ENCODE measurements around the gene SLC52A3.
A peak's percentile ranks its signal among the peaks of the same experiment; 100 is the strongest.

The SLC52A3 gene

GRCh38 chr20:776165-776564, 7.9 kb upstream of the SLC52A3 start:
- FAIRE-seq (no peak), DNase-seq (ENCODE audit: insufficient read length, low spot score) (no peak)
- TF ChIP-seq POLR2A (IDR thresholded peaks at IDR 0.05; ENCODE audit: low read depth, low read length), result no peak

GRCh38 chr20:775679-776135, 7.4 kb upstream of the SLC52A3 start:
- FAIRE-seq (no peak), DNase-seq (ENCODE audit: insufficient read length, low spot score) (no peak)
- no peak for TF ChIP-seq POLR2A (IDR thresholded peaks at IDR 0.05; ENCODE audit: low read depth, low read length)

DNA sequence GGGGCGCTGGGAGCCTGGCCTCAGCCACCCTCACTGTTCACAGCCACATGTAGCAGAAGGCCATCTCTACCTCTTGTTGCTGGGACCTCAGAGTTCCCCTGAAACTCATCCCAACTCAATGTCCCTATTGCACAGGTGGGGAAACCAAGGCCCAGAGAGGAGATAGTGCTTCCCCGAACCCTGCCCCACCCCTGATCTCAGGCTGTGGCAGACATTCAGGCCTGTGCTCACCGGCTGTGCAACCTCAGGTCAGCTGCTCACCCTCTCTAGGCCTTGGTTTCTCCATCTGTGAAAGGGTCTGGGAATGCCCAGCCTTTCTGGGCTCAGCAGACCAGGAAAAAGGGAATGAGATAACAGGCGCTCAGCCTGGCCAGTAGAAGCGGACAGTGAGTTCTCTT, 6.4 kb upstream of the SLC52A3 start:
- DNase-seq (ENCODE audit: insufficient read length, low spot score), result no peak
- no peak for TF ChIP-seq POLR2A (IDR thresholded peaks at IDR 0.05; ENCODE audit: low read depth, low read length)
- no peak for FAIRE-seq

DNA sequence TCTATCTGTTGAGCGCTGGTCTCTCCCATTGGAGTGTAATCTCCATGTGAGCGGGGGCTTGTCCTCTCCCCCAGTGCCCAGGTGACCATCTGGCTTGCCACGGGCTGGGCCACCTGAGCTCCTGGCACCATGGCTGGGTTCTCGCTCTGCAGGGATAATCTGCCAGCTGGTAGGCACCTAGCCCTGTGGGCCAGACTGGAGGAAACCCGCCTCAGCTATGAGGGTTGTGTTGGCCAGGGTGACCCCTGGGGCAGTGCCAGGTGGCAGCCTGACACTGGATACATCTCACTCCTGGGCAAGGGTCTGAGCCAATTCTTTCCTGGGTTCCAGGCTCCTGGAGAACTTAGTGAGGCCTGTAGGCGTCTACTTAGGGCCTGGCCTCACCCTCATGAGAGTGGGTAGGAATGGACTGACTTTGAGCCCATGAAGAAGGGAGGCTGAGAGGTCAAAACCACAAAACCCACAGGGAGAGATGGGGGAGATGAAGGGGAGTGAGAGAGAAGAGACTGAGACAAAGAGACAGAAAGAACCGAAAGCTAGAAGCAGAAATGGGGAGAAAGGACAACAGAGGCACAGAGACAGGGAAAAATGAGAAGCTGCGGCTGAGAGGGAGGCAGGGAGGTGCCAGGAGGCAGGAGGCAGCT, 5.8 kb upstream of the SLC52A3 start:
- FAIRE-seq, result no peak
- no peak for DNase-seq (ENCODE audit: insufficient read length, low spot score)
- no peak for TF ChIP-seq POLR2A (IDR thresholded peaks at IDR 0.05; ENCODE audit: low read depth, low read length)

DNA sequence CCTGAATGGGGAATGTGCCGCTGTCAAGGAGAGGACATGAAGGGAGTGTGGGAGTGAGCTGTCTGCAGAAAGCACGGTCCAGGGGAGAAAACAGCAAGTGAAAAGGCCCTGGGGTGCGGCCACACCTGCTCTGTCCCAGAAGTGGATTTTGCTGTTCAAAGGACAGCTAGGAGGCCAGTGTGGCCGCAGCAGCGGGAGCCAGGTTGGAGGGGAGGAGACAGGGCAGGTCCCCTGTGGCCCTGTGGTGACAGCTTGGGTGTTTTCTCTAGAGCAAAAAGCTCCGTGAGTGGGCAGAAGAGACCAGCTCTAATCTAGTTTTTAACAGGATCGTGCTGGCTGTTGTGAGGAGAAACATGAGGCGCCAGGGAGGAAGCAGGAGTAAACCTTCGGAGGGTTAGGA, 4.5 kb upstream of the SLC52A3 start:
- DNase-seq (ENCODE audit: insufficient read length, low spot score), result no peak
- TF ChIP-seq POLR2A (IDR thresholded peaks at IDR 0.05; ENCODE audit: low read depth, low read length), result no peak
- no peak for FAIRE-seq

GRCh38 chr20:771741-772464, 3.6 kb upstream of the SLC52A3 start:
- FAIRE-seq, result no peak
- no peak for DNase-seq (ENCODE audit: insufficient read length, low spot score)
- no peak for TF ChIP-seq POLR2A (IDR thresholded peaks at IDR 0.05; ENCODE audit: low read depth, low read length)

DNA sequence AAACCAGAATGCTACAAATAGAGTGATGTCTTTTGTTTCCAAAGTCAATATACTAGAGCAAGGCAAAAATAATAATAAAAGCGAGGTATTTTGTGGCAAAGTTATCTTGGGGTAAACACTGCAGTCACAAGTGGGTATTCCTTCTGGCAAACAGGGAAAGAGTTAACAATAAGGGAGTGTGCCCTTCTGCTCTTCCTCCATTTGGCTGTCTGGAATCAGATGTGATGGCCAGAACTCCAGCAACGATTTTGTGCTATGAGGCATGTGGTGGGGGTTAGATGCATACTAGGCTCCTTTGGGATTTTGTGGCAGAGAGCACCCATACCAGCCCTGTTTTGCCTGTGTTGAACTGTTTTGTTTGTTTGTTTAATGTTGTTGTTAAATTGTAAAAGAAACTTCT, 2.4 kb upstream of the SLC52A3 start:
- no peak for DNase-seq (ENCODE audit: insufficient read length, low spot score)
- no peak for FAIRE-seq
- no peak for TF ChIP-seq POLR2A (IDR thresholded peaks at IDR 0.05; ENCODE audit: low read depth, low read length)

- no peak for TF ChIP-seq POLR2A (IDR thresholded peaks at IDR 0.05; ENCODE audit: low read depth, low read length)
- FAIRE-seq (no peak), DNase-seq (ENCODE audit: insufficient read length, low spot score) (no peak)
Observed at GRCh38 chr20:766906-767305, 1.4 kb downstream of the SLC52A3 start.

DNA sequence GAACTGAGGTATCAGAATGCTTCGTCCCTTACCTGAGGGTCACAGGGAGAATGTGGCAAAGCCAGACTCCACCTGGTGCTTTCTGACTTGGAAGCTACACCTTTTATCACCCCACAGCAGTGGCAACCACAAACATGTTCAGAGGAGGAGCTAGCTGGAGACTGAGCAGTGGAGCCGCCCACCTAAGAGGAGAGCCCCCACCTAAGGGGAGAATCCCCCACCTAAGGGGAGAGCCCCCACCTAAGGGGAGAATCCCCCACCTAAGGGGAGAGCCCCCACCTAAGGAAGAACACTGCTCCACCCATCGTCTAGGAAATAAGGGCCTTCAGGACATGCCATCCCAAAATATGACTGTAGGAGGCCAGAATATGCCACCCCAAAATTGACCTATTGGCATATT, 4.0 kb downstream of the SLC52A3 start:
- no peak for TF ChIP-seq POLR2A (IDR thresholded peaks at IDR 0.05; ENCODE audit: low read depth, low read length)
- FAIRE-seq, result no peak
- no peak for DNase-seq (ENCODE audit: insufficient read length, low spot score)

DNA sequence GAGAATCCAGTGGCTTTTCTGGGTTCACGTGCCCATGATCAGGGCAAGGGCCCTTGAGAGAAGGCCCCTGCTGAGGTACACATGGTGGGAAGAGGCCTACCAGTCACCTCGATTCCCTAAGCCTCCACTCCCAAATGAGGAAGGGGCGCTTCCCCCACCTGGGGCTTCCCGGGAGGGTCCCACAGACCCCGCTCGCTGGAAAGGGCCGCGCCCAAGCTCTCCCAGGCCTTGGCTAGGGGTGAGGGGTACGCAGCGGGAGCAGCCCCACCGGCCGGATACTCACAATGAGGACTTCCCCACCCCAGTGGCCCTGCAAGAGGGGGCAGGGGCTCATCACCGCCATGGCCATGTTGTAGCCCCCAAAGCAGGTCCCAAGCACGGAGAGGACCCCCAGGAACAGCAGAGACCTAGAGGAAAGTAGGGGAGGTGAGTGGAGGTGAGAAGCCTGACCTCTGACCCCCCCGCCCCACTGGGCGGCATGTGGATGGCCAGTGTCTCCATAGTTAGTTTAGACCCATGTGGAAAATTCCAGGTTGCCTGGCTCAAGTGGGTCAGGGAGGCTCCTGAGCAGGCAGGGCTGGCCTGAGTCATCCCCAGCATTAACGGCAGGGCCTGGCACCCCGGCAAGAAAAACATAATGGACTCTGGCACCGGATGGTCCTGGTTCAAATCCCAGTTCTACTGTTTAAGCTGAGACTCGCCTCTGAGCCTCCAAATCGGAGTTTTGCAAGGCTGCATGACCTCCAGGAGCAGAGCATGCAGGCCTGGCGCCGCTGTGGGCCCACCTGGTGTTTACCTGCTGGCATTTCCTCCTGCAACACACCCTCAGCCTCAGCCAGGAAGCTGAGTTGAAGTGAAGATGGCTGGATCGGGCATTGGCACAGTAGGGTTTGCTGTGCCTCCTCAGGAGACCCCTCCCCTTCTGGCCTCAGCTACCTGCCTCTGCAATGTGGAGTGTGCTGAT, 6.6 kb downstream of the SLC52A3 start:
- no peak for TF ChIP-seq POLR2A (IDR thresholded peaks at IDR 0.05; ENCODE audit: low read depth, low read length)
- no peak for FAIRE-seq
- peak; percentile 39 for DNase-seq (ENCODE audit: insufficient read length, low spot score)

DNA sequence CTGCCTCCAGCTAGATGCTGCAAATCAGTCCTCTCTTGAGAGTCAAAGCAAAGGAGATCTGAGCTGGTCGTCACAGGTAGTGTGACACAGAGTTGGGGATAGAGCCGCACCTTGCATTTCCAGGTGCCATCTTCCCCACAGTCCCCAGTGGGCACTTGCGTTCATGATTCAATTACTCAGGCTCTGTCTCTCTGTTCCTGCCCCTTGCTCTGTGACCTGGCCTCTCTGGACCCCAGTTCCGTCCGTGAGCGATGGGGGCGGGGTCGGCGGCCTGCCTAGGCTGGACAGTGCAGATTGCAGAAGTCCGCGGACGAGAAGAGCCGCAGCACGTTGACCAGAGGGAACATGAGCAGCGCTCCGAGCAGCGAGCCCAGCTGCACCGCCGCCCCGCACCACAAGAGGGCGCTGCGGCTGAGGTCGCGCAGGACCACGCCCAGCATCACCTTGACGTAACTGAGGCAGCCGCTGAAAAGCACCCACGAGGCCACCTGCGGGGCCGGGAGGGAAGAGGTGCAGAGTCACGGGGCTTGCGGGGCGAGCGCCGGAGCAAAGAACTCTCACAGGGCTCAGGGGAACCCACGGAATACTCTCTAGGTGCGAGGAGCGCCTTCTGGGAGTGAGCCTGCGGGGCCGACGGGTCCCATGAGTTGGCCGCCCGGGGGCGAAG, 7.4 kb downstream of the SLC52A3 start:
- no peak for FAIRE-seq
- DNase-seq (ENCODE audit: insufficient read length, low spot score), result no peak
- TF ChIP-seq POLR2A (IDR thresholded peaks at IDR 0.05; ENCODE audit: low read depth, low read length), result no peak

DNA sequence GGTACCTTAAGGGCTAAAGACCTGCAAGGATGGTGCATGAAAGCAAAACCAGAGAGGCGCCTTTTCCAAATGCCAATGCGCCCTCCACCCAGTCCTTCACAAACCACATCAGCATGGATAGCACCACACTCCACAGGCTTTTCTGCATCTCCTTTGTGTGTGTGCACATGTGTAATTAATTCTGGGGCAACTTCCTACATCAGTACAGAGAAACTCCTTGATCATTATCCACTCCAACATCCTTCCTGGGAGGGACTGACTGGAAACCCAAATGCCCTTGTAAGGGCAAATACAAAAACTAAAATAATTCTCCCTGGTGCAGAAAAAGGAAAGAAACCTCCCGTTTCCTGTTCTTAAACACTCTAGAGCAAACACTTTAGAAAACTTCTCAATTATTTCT, 10.8 kb downstream of the SLC52A3 start:
- no peak for TF ChIP-seq POLR2A (IDR thresholded peaks at IDR 0.05; ENCODE audit: low read depth, low read length)
- no peak for FAIRE-seq
- DNase-seq (ENCODE audit: insufficient read length, low spot score), result no peak

DNA sequence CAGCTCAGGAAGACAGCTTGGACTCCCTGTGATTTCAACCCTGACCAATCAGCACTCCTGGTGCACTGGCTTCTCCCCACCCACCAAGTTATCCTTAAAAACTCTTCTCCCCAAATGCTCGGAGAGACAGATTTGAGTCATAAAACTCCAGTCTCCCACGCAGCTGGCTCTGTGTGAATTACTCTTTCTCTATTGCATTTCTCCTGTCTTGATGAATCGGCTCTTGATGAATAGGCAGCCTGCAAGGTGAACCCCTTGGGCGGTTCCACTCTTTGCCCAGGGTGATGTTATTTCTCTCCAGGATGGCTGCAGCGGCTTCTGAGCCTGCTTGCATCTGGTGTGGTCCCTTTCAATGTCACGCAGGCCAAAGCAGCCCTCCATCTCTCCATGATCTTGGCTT, 12.4 kb downstream of the SLC52A3 start:
- no peak for FAIRE-seq
- no peak for DNase-seq (ENCODE audit: insufficient read length, low spot score)
- no peak for TF ChIP-seq POLR2A (IDR thresholded peaks at IDR 0.05; ENCODE audit: low read depth, low read length)

DNA sequence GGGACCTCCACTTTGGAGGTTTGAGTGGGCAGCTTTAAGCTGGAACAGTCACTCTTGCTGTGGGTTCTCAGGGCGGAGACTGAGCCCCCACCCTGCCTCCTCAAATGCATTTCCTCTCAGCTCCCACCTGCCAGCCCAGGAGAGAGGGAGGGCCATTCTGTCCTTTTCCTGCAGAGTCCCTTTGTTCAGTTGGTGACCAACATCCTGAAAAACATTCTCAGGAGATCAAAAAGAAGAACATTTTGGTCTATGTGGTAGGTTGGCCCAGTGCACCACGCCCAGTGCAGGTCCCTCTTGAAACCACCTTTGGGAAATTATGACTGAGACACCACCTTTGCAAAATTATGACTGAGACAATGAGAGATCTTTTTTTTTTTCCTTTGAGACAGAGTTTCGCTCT, 13.4 kb downstream of the SLC52A3 start:
- FAIRE-seq (no peak), DNase-seq (ENCODE audit: insufficient read length, low spot score) (no peak)
- no peak for TF ChIP-seq POLR2A (IDR thresholded peaks at IDR 0.05; ENCODE audit: low read depth, low read length)
